Measurements from ENCODE around the gene EVPL.

The EVPL gene

GRCh38 chr17:75985986-75986385, 41.1 kb downstream of the EVPL start:
- Histone ChIP-seq H3K4me1 (no peaks in the 10 kb centered on the region), H3K27me3 (no peaks in the 10 kb centered on the region), H3K4me3 (no peak overlapping the region), H3K27ac (no peak overlapping the region), H3K36me3 (peaks cover 0 to 10% (median 5%) of the 10 kb centered on the region in 3 donors), H3K9me3 (no peaks in the 10 kb centered on the region)
- DNase-seq = peak in 1 of 2 donors; percentile 1
- intact Hi-C loops (cut with DNase I; ENCODE audit: low total_unique reads) = no loop called here
- TF ChIP-seq CTCF (IDR thresholded peaks at IDR 0.05) = no peak

DNA sequence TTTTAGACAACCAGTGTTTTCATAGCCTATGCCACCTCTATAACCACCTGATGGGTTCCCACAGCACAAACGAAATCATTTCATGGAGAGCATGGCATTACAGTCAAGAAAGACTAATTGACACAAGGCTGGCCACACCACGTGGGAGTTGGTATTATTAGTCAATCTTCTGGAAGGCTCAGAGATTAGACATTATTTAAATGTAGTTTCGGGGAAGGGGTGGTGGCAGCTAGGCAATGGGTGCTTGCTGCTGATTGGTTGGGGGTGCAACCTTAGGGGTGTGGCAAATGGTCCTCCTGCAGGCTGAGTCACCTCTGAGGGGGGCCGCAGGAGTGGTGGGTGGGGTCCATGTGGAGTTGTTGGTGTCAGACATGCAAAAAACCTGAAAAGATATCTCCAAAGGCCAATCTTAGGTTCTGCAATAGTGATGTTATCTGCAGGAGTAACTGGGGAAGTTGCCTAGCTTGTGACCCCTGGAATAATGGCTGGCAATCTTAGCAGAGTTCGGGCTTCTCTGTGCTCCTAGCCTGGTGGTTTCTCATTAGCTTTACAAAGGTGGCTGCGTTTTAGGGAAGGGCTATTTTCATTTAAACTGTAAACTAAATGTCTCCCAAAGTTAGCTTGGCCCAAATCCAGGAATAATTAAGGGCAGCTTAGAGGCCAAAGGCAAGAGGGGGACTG, 43.5 kb downstream of the EVPL start:
- no peaks in the 10 kb centered on the region for H3K9me3 ChIP-seq
- DNase-seq = peak; percentile 37 to 57
- peaks cover 0 to 11% (median 7%) of the 10 kb centered on the region in 4 donors for H3K4me1 ChIP-seq
- no peaks in the 10 kb centered on the region for H3K27me3 ChIP-seq
- no peak overlapping the region for H3K27ac ChIP-seq
- intact Hi-C loops (cut with DNase I; ENCODE audit: low total_unique reads) = no loop called here
- H3K36me3 ChIP-seq = peaks cover 0 to 5% (median 0%) of the 10 kb centered on the region in 3 donors
- TF ChIP-seq CTCF (IDR thresholded peaks at IDR 0.05) = no peak
- H3K4me3 ChIP-seq = no peak overlapping the region

DNA sequence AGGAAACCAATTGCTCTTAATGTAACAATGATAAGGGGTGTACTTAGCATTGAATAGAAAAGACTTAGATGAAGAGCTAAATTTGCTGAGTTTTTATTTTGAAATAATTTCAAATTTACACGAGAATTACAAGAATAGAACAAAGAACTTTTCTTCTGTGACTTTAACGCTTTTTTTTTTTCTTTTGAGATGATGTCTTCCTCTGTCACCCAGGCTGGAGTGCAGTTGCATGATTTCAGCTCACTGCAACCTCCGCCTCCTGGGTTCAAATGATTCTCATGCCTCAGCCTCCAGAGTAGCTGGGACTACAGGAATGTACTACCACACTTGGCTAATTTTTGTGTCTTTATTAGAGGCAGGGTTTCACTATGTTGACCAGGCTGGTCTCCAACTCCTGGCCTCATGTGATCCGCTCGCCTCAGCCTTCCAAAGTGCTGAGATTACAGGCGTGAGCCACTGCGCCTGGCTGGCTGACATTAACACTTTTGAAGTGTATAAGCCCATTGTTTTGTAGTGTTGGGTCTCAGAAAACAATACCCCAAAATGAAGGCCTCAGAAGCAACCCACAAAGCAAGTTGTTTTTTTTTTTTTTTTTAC, 46.0 kb downstream of the EVPL start:
- Histone ChIP-seq H3K4me1 (peaks cover 0 to 34% (median 25%) of the 10 kb centered on the region in 4 donors), H3K27ac (no peak overlapping the region), H3K4me3 (no peak overlapping the region), H3K27me3 (no peaks in the 10 kb centered on the region), H3K36me3 (no peaks in the 10 kb centered on the region), H3K9me3 (no peaks in the 10 kb centered on the region)
- intact Hi-C loops (cut with DNase I; ENCODE audit: low total_unique reads) = no loop called here
- no peak for TF ChIP-seq CTCF (IDR thresholded peaks at IDR 0.05)
- peak; percentile 46 to 60 for DNase-seq

DNA sequence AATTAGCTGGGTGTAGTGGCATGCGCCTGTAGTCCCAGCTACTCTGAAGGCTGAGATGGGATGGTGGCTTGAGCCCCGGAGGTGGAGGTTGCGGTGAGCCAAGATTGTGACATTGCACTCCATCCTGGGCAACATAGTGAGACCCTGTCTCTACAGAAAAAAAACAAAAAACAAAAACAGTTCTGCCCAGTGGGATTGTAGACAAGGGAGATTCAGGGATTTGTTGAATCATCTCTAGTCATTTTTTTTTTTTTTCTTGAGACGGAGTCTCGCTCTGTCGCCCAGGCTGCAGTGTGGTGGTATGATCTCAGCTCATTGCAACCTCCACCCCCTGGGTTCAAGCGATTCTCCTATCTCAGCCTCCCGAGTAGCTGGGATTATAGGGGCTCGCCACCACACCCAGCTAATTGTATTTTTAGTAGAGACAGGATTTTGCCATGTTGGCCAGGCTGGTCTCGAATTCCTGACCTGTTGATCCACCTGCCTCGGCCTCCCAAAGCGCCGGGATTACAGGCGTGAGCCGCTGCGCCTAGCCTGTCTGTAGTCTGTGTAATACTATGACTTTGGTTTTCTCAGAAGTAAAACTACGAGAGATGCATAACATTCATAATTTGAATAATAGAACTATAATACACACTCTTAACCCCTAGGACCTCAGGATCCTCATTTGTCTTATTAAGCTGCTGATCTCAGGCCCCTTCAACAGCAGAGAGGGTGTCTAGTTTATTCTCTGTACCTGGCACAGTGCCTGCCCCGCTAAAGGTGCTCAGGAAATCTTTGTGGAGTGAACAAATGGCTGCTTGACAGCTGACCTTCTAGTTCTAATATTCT, 46.7 kb downstream of the EVPL start:
- TF ChIP-seq CTCF (IDR thresholded peaks at IDR 0.05) = no peak
- peaks cover 0 to 37% (median 26%) of the 10 kb centered on the region in 4 donors for H3K4me1 ChIP-seq
- H3K36me3 ChIP-seq = no peaks in the 10 kb centered on the region
- no peaks in the 10 kb centered on the region for H3K9me3 ChIP-seq
- H3K27me3 ChIP-seq = no peaks in the 10 kb centered on the region
- peak in 1 of 2 donors; percentile 49 for DNase-seq
- peak overlapping the region; percentile 71 to 73 for H3K4me3 ChIP-seq
- peak overlapping the region; percentile 93 to 99 for H3K27ac ChIP-seq
- intact Hi-C loops (cut with DNase I; ENCODE audit: low total_unique reads) = no loop called here

DNA sequence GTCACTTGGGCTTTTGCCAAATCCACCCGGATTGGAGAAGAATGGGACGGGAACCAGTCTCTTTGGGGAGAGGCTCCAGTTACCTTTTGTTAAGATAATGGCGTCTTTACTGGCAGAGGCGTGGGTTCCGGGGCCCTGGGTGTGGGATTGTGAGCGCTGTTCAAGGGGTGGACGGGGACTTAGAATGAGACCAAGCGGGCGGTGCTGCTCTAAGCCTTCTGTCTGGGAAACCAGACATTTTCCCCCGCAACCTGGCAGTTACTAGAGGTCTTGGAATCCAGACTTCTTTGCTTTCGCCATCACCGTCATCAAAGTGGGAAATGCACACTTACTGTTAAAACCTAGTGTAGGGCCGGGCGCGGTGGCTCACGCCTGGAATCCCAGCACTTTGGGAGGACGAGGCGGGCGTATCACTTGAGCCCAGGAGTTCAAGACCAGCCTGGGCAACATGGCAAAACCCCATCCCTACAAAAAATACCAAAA, 47.4 kb downstream of the EVPL start:
- peak overlapping the region; percentile 93 to 99 for H3K27ac ChIP-seq
- H3K36me3 ChIP-seq = no peaks in the 10 kb centered on the region
- H3K27me3 ChIP-seq = no peaks in the 10 kb centered on the region
- H3K9me3 ChIP-seq = no peaks in the 10 kb centered on the region
- no peak for DNase-seq
- intact Hi-C loops (cut with DNase I; ENCODE audit: low total_unique reads) = no loop called here
- TF ChIP-seq CTCF (IDR thresholded peaks at IDR 0.05) = no peak
- peak overlapping the region; percentile 71 to 73 for H3K4me3 ChIP-seq
- peaks cover 0 to 37% (median 27%) of the 10 kb centered on the region in 4 donors for H3K4me1 ChIP-seq
